Muscle of arm (tissue), 12 donors: ENCODE results near the gene ARHGAP6. TPM values are rescaled to one million over a fixed set of nuclear protein-coding genes. Genes with fewer than 3 reads are reported as not detected.
"Not testable (repeated sequence)": the region's sequence is repeated elsewhere in the genome, so short reads cannot be mapped to it uniquely, and the experiment has no call there.

Experiments
- DNase-seq: peaks from one replicate; pipeline ENCODE4 v3.0.0-alpha.2; 2013
- polyA plus RNA-seq, 12 donors: library from polyadenylated mRNA; unstranded; fragments of 120-200 nt; gene quantifications; one replicate each; pipeline ENCODE4 v1.2.1, GENCODE V29; 2013; ENCODE audit not compliant: insufficient read length in 12 of 12

The ARHGAP6 gene
- polyA plus RNA-seq, 12 donors = 5.3 to 11.1 (median 9.9) TPM; not detected in 1

- no peak for DNase-seq
Observed at GRCh38 chrX:11528623-11529022, 137.1 kb downstream of the ARHGAP6 start.

GRCh38 chrX:11525685-11526084, 140.0 kb downstream of the ARHGAP6 start:
- DNase-seq = no peak

GRCh38 chrX:11519234-11519633, 146.5 kb downstream of the ARHGAP6 start:
- not testable (repeated sequence) for DNase-seq

- no peak for DNase-seq
Observed at GRCh38 chrX:11509786-11510185, 155.9 kb downstream of the ARHGAP6 start.

- no peak for DNase-seq
Observed at GRCh38 chrX:11504234-11504633, 161.5 kb downstream of the ARHGAP6 start.

GRCh38 chrX:11499076-11500044, 166.4 kb downstream of the ARHGAP6 start:
- peak; percentile 81 for DNase-seq

- DNase-seq = not testable (repeated sequence)
Observed at GRCh38 chrX:11491375-11491774, 174.3 kb downstream of the ARHGAP6 start.

GRCh38 chrX:11484290-11484689, 181.4 kb downstream of the ARHGAP6 start:
- DNase-seq = no peak

GRCh38 chrX:11481035-11481434, 184.7 kb downstream of the ARHGAP6 start:
- no peak for DNase-seq

GRCh38 chrX:11480626-11481025, 185.1 kb downstream of the ARHGAP6 start:
- no peak for DNase-seq

- DNase-seq = no peak
Observed at GRCh38 chrX:11478911-11479310, 186.8 kb downstream of the ARHGAP6 start.

- no peak for DNase-seq
Observed at GRCh38 chrX:11478026-11478425, 187.7 kb downstream of the ARHGAP6 start.

- no peak for DNase-seq
Observed at GRCh38 chrX:11474576-11474975, 191.1 kb downstream of the ARHGAP6 start.

- DNase-seq = no peak
Observed at GRCh38 chrX:11474021-11474420, 191.7 kb downstream of the ARHGAP6 start.

- no peak for DNase-seq
Observed at GRCh38 chrX:11472879-11473278, 192.8 kb downstream of the ARHGAP6 start.

- DNase-seq = no peak
Observed at GRCh38 chrX:11472381-11472780, 193.3 kb downstream of the ARHGAP6 start.

- DNase-seq = no peak
Observed at GRCh38 chrX:11470250-11470974, 195.3 kb downstream of the ARHGAP6 start.

GRCh38 chrX:11465648-11466411, 199.9 kb downstream of the ARHGAP6 start:
- no peak for DNase-seq

- DNase-seq = no peak
Observed at GRCh38 chrX:11464836-11465463, 200.8 kb downstream of the ARHGAP6 start.

GRCh38 chrX:11464380-11464779, 201.3 kb downstream of the ARHGAP6 start:
- DNase-seq = no peak

- no peak for DNase-seq
Observed at GRCh38 chrX:11462648-11463047, 203.1 kb downstream of the ARHGAP6 start.

- no peak for DNase-seq
Observed at GRCh38 chrX:11462136-11462535, 203.6 kb downstream of the ARHGAP6 start.
